HG03060 (cell line): ENCODE measurements around the gene AGO3.
"Not testable (repeated sequence)": the region's sequence is repeated elsewhere in the genome, so short reads cannot be mapped to it uniquely, and the experiment has no call there.

ENCODE experiments used
- ATAC-seq: cut with Tn5 transposase; IDR thresholded peaks from one replicate; pipeline ENCODE4 v1.9.1; 2021; ENCODE audit warnings: low read depth, moderate number of reproducible peaks; ENCODE audit not compliant: unreplicated experiment

The AGO3 gene

GRCh38 chr1:35988237-35988636 is 57.3 kb downstream of the AGO3 start:
- ATAC-seq = no peak

- ATAC-seq = no peak
These were observed 76.1 kb downstream of the AGO3 start for GRCh38 chr1:36006941-36007500.

GRCh38 chr1:36007741-36008140 is 76.8 kb downstream of the AGO3 start:
- no peak for ATAC-seq

DNA sequence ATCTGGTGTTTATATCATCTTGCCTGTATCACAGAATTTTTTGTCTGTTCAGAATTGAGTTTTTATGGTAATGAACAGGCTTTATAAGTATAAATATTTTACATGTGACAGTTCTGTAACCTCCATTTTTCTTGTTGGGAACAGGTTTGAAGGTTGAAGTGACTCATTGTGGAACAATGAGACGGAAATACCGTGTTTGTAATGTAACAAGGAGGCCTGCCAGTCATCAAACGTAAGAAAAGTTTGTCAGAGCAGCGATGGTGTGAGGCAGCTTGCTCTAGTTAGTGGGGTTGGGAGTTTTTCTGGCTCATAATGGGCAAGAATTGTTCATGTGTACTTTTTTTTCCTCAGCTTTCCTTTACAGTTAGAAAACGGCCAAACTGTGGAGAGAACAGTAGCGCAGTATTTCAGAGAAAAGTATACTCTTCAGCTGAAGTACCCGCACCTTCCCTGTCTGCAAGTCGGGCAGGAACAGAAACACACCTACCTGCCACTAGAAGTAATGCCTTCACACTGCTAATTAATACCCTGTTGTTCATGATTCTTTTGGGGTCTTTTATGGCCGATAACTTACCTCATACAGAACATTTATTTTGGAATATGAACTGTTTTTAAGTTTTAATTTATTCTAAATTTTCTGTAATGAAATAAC is 77.8 kb downstream of the AGO3 start:
- ATAC-seq = no peak

GRCh38 chr1:36014722-36015220 is 83.9 kb downstream of the AGO3 start:
- ATAC-seq = no peak

DNA sequence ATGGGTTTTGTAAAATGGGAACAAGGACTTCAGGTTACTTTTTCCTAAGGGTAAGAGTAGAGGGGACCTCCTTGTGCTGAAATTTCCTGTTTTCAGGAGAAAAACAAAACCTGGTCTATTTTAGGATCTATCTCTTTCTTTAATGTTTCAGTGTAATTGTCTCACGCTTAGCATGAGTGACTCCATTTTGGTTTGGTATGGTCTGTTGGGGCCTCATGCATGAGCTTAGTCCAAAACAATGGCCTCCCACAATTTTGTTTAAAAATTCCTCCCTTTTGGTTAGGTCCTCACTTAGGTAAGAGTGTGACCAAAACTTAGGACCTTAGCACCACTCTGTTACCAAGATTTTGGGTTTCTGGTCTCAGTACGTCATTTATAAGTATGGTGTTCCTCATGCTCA is 85.8 kb downstream of the AGO3 start:
- no peak for ATAC-seq

GRCh38 chr1:36023098-36023769 is 92.3 kb downstream of the AGO3 start:
- no peak for ATAC-seq

GRCh38 chr1:36024024-36024423 is 93.1 kb downstream of the AGO3 start:
- ATAC-seq = not testable (repeated sequence)

DNA sequence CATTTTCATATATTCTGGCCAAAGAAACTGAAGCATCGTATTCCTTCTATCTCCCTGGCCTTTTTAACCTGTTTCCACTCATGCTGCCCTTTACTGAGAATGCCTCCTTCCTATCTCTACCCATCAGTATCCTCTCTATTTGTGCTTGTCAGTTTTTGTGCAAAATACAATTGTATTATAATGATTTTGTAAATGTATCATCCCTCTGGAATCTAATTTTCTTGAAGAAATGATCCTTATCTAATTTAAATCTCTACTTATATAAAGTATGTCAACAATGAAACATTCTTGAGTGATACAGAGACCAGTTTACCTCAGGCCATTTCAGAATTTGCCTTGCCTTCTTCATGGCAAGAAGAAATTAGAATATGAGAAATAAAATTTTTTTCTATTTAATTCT is 93.9 kb downstream of the AGO3 start:
- no peak for ATAC-seq

GRCh38 chr1:36027766-36028165 is 96.9 kb downstream of the AGO3 start:
- no peak for ATAC-seq

DNA sequence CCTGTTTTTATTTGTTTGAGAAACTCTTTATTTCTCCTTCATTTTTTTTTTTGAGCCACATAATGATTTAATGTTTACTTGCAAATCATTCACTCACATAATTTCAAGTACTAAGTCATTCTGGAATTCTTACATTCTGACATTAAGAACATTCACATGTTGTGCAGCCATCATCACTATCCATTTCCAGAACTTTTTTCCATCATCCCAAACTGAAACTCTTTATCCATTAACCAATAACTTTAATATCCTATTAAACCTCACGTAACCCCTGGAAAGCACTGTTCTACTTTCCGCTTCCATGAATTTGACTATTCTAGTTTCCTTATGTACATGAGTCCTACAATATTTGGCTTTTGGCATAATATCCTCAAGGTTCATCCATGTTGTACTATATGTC is 100.5 kb downstream of the AGO3 start:
- no peak for ATAC-seq

- ATAC-seq = no peak
These were observed 103.8 kb downstream of the AGO3 start for GRCh38 chr1:36034692-36035091.

- no peak for ATAC-seq
These were observed 104.2 kb downstream of the AGO3 start for GRCh38 chr1:36035154-36035553.

DNA sequence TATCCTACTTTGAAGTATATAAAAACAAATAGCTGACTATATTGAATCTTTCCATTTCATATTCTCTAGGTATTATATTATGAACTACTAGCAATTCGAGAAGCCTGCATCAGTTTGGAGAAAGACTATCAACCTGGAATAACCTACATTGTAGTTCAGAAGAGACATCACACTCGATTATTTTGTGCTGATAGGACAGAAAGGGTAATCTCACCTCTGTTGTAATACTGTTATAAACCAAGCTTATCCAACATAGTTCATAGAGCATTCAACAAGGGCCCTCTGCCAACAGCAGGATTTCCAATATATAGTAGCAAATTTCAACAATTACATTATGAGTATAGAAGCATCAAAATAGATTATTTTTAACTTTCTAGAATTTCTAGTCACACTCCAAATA is 109.3 kb downstream of the AGO3 start:
- no peak for ATAC-seq

DNA sequence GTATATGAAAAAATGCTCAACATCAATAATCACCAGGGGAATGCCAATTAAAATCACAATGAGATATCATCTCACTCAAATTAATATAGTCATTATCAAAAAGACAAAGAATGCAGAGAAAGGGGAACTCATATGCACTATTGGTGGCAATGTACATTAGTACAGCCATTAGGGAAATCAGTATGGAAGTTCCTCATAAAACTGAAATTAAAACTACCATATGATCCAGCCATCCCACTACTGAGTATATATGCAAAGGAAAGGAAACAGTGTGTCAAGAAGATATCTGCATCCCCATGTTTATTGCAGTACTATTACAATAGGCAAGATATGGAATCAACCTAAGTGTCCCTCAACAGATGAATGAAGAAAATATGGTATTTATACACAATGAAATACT is 120.9 kb downstream of the AGO3 start:
- no peak for ATAC-seq

GRCh38 chr1:36053978-36054377 is 123.1 kb downstream of the AGO3 start:
- ATAC-seq = no peak

GRCh38 chr1:36055706-36056105 is 124.8 kb downstream of the AGO3 start:
- ATAC-seq = no peak

GRCh38 chr1:36062315-36062714 is 131.4 kb downstream of the AGO3 start:
- no peak for ATAC-seq

- no peak for ATAC-seq
These were observed 137.0 kb downstream of the AGO3 start for GRCh38 chr1:36067871-36068270.

GRCh38 chr1:36068866-36069265 is 138.0 kb downstream of the AGO3 start:
- ATAC-seq = no peak

DNA sequence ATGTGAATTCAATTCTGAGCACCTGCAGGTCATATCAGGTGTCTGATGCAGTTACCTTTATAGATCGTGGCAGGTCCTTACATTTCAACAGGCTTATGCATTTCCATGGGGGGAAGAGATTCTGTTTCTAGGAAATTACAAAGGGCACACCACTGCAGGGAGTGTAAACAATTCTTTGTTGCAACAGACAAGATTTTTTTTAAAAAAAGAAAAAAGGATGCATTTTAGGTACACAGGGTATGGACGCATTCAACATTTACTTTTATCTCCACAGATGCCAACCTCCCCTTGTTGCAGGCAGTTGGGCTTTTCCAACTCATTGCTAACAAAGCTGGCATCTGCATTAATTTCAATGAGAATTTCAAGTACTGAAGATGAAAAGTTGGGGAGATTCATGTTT is 139.4 kb downstream of the AGO3 start:
- ATAC-seq = no peak

GRCh38 chr1:36076979-36077573 is 146.2 kb downstream of the AGO3 start:
- no peak for ATAC-seq
